Fibroblast of peridontal ligament (primary cell): ENCODE measurements around the gene GALNT11.
"Not testable (repeated sequence)": the region's sequence is repeated elsewhere in the genome, so short reads cannot be mapped to it uniquely, and the experiment has no call there.

Experiments
- DNase-seq: peaks from one replicate; pipeline ENCODE4 v3.0.0-alpha.2; 2010; ENCODE audit errors: extremely low read depth

Gene GALNT11

GRCh38 chr7:152025077-152025936 lies at the start of gene GALNT11:
Gene GALNT11, plus strand, starts transcription at chr7:152025674. Its CDS starts 68,554 bp downstream, at chr7:152094228.
- DNase-seq = peak; percentile 73

GRCh38 chr7:151978616-151979015 lies 46.9 kb upstream of the GALNT11 start:
- no peak for DNase-seq

- DNase-seq = no peak
Observed at GRCh38 chr7:151981223-151981622, 44.3 kb upstream of the GALNT11 start.

DNA sequence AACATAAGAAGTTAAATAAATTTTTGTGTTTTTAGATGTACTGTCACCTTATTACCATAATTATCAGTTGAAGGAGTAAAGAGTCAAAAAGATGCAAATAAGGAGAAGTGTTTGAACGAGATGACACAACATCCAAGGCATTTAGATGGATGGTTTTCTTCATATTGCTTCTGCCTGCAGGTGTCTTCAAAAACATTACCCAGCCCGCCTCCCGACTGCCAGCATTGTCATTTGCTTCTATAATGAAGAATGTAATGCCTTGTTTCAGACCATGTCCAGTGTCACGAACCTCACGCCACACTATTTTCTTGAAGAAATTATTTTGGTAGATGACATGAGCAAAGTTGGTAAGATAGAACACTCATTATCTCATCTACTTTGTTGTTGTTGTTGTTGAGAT lies 42.7 kb upstream of the GALNT11 start:
- DNase-seq = no peak

- DNase-seq = no peak
Observed at GRCh38 chr7:151984612-151985011, 40.9 kb upstream of the GALNT11 start.

GRCh38 chr7:151987748-151988529 lies 37.5 kb upstream of the GALNT11 start:
- no peak for DNase-seq

GRCh38 chr7:151992375-151992774 lies 33.1 kb upstream of the GALNT11 start:
- no peak for DNase-seq

DNA sequence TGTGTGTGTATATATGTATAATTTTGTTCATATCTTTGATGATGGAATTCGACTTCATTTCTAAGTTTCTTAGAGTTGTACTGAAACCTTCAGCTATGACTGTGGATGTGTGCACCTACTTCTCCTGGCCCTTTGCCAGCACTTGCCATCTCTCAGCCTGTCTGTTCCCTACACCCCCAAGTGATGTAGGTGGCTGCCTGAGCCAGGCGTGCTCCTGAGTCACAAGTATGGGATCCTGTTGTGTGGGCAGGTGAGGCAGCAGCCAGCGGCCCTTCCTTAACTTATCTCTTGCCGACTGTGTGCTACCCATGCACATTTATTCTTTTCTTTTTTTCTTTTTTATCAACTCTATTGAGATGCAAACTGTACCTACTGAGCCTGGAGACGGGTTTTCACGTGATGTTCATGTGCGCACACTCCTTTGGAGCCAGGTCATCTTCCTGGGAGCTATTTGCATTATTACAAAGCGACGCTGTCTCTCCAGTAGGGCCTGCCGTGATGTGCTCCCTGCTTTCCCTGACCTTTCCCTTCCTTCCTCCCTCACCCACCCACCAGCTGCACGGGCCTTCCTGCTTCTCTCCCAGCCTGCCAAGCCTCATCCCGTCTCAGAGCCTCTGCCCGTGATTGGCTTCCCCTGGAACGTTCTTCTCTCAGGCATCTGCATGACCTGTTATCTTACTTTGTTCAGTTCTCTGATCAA lies 31.3 kb upstream of the GALNT11 start:
- DNase-seq = no peak

- no peak for DNase-seq
Observed at GRCh38 chr7:151999424-152000090, 25.9 kb upstream of the GALNT11 start.

DNA sequence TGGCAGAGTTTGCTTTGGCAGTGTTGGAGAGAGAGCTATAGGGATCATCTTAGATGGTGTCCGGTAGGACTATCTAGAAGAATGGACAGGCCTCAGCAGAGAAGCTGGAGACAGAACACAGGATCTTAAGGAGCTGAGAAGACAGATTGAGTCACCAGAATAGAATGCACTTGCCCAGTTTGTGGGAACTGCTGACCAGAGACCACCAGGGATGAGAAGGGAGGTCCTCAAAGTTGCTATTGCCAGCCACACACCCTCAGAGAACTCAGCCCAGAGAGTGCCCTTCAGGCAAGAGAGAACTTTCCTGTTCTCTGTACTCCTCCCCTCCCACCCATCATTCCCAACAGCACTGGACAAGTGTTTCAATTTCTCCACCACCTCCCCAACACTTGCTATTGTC lies 25.3 kb upstream of the GALNT11 start:
- DNase-seq = no peak

DNA sequence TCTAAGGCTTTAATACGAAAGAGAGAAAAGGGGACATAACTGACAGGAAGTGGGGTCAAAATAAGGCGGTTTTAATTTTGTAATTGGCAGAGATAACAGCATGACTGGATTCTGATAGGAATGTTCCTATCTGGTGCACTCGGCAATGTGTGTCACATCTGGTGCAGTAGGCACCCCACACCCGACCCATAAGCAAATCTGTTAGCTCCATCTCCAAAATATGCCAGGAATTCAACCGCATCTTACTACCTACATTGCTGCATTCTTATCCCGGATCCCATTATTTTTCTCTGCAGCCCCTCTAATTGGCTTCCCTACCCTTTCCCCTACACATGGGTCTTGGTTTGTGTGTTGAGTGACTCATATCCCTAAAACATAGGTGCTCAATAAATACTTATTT lies 19.1 kb upstream of the GALNT11 start:
- no peak for DNase-seq

DNA sequence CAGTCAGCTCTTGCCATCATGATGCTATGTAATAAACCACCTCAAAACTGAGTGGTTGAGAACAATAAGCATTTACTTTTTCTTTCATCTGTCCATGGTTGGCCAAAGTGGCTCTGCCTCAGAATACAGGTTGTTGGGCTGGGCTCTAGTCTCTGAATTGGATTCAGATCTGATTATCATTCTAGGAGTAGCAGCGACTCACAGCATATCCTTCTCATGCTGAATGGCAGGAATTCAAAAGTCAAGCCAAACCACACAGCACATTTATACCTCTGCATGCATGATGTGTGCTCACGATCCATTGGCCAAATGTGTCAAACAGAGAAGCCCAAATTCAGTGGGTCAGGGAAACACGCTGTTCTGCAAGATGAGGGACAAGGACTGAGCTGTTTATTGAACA lies 13.6 kb upstream of the GALNT11 start:
- no peak for DNase-seq

DNA sequence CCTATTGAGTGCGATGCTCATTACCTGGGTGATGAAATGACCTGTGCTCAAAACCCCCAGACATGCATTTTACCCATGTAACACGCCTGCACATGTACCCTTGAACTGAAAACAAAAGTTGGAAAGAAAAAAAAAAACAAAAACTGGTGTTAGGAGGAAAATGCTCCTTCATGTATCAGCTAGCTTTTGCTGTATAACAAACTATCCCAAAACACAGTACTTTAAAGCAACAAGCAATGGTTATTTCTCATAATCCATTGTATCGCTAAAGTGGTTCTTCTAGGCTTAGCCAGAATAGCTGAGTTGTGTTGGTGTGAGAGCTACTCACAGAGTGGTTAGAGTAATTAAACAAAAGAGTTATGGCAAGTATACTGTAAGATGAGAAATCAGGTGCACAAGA lies 12.2 kb upstream of the GALNT11 start:
- DNase-seq = no peak

- DNase-seq = no peak
Observed at GRCh38 chr7:152013974-152014373, 11.5 kb upstream of the GALNT11 start.

DNA sequence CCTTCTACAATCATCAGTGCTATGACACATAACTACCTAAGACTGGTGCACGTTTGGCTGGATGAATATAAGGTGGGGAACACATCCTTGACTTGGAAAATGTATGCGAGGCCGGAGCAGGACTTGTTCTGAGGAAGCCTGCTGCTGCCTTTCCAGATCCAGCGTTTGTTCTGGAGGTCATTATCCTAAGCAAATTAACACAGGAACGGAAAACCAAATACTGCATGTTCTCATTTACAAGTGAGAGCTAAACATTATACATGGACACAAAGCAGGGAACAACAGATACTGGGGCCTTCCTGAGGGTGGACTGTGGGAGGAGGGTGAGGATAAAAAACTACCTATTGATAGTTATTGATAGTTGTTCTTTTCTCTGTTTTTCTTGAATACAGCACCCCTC lies 10.8 kb upstream of the GALNT11 start:
- DNase-seq = no peak

GRCh38 chr7:152015600-152015999 lies 9.9 kb upstream of the GALNT11 start:
- no peak for DNase-seq

DNA sequence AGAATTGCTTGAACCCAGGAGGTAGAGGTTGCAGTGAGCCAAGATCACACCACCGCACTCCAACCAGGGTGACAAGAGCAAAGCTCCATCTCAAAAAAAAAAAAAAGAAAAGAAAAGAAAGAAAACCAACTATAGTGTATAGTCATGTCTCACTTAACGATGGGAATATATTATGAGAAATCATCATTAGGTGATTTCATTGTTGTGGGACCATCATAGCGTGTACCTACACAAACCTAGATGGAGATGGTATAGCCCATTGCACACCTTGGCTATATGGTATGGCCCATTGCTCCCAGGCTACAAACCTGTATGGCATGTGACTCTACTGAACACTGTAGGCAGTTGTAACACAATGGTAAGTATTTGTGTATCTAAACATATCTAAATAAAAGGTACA lies 8.5 kb upstream of the GALNT11 start:
- DNase-seq = no peak

- not testable (repeated sequence) for DNase-seq
Observed at GRCh38 chr7:152017683-152018082, 7.8 kb upstream of the GALNT11 start.

DNA sequence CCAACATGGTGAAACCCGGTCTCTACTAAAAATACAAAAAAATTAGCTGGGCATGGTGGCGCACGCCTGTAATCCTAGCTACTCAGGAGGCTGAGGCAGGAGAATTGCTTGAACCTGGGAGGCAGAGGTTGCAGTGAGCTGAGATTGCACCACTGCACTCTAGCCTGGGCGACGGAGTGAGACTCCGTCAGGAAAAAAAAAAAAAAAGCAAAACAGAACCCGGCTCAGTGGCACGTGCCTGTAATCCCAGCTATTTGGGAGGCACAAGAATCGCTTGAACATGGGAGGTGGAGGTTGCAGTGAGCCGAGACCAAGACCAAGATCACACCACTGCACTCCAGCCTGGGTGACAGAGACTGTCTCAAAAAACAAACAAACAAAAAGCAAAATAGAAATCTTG lies 3.7 kb upstream of the GALNT11 start:
- DNase-seq = not testable (repeated sequence)

DNA sequence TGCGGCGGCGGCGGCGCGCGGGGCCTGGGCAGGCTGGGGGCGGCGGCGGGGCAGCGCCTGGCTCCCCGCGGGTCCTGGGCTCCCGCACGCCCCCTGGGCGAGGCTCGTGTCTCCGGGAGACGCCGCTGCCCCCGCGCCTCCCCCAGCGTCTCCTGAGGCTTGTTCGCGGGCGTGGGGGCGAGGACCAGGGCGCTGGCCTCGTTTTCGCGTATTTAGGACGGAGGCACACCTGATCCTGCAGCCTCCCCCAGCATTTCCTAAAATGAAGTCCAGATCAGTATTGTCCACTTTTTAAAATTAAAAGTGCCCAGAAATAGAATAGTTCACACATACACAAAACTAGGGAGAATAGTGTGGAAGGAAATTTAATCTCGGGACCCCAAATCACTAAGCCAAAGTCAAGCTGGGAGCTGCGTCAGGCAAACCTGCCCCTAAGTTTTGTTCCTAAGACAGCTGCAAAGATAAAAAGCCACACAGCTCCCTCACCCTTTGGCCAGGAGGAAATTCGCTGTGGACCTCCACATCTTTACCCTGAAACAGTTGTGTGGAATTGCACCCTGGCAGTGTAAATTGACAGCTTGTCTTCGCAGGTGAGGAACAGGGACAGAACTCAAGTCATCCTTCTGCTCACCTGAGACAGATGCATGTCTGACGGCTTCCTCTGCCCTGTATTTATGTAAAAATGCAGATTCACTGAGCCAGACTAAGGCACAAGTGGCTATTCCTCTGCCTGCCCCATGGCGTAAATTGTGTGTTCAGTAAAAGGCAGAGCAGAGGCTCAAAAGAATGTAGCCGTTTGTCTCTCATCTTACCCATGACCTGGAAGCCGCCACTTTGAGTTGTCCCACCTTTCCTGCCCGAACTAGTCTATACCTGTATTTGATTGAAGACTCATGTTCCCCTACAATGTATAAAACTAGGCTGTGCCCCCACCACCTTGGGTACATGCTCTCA lies 740 bp downstream of the GALNT11 start:
- DNase-seq = peak; percentile 11
